SK-N-SH (cell line): ENCODE data around the gene TEN1. TPM values are rescaled to one million over a fixed set of nuclear protein-coding genes. Genes with fewer than 3 reads are reported as not detected.

Experiments
- CTCF ChIA-PET: fragments of 300-600, 350-600 bp; formaldehyde crosslinking; extraction: SDS; loops from one replicate; lab custom pipeline; 2021; lab: Yijun Ruan, JAX
- POLR2A ChIA-PET: fragments of 350-600 bp; sonication (Branson Sonifier 250); formaldehyde crosslinking; extraction: SDS; loops from one replicate; lab custom pipeline; 2020; ENCODE audit warnings: antibody characterized with exemption, inconsistent platforms; lab: Yijun Ruan, JAX
- DNase-seq: peaks from one replicate; pipeline ENCODE4 v3.0.0; 2012
- H2AFZ ChIP-seq: fragments of 200-600 bp; sonication (generic); 2 replicates; pipeline ENCODE4 v1.8.1; 2016; ENCODE audit warnings: antibody characterized with exemption, mild to moderate bottlenecking, low read depth
- H3F3A ChIP-seq: fragments of 200-600 bp; sonication (generic); replicated peaks from 2 replicates; pipeline ENCODE3; 2016; ENCODE audit warnings: antibody characterized with exemption, mild to moderate bottlenecking; ENCODE audit not compliant: insufficient read depth
- H3K27ac ChIP-seq, 2 experiments: fragments of 200-500 bp in 1 of 2; fragments of 200-600 bp in 1 of 2; sonication (Bioruptor generic) in 1 of 2; sonication (generic), shearing (Covaris generic) in 1 of 2; 2 replicates each; pipeline versions ENCODE4 v1.5.1 to v1.6.1; 2014 to 2016; ENCODE audit warnings: low read depth in 2 of 2, inconsistent platforms in 1 of 2, low read length in 1 of 2, mild to moderate bottlenecking in 1 of 2, mixed read lengths in 1 of 2
- H3K27me3 ChIP-seq: fragments of 200-600 bp; sonication (generic), shearing (Covaris generic); 2 replicates; pipeline ENCODE4 v1.6.1; 2016; ENCODE audit warnings: mixed run types; ENCODE audit not compliant: insufficient read depth
- H3K36me3 ChIP-seq, 2 experiments: fragments of 200-500 bp in 1 of 2; fragments of 200-600 bp in 1 of 2; sonication (Bioruptor generic) in 1 of 2; sonication (generic) in 1 of 2; replicated peaks in 1 of 2; 2 replicates each; pipeline versions ENCODE3 to v1.5.1; 2014 to 2016; ENCODE audit warnings: low read length in 1 of 2, mild to moderate bottlenecking in 1 of 2; ENCODE audit not compliant: insufficient read depth in 2 of 2, control insufficient read depth in 1 of 2
- H3K4me1 ChIP-seq, 2 experiments: fragments of 200-500 bp in 1 of 2; fragments of 200-600 bp in 1 of 2; sonication (Bioruptor generic) in 1 of 2; sonication (generic), shearing (Covaris generic) in 1 of 2; 2 replicates each; pipeline versions ENCODE4 v1.5.1 to v1.6.1; 2014 to 2016; ENCODE audit warnings: low read depth in 1 of 2, low read length in 1 of 2, mixed run types in 1 of 2; ENCODE audit not compliant: insufficient read depth in 2 of 2, control insufficient read depth in 1 of 2
- H3K4me2 ChIP-seq: fragments of 200-600 bp; sonication (generic), shearing (Covaris generic); 2 replicates; pipeline ENCODE4 v1.6.1; 2017; ENCODE audit warnings: mixed run types
- H3K4me3 ChIP-seq, 2 experiments: fragments of 200-500 bp in 1 of 2; fragments of 200-600 bp in 1 of 2; sonication (Bioruptor generic) in 1 of 2; sonication (generic), shearing (Covaris generic) in 1 of 2; 2 replicates each; pipeline versions ENCODE4 v1.5.1 to v1.8.1; 2014 to 2016; ENCODE audit warnings: low read depth in 2 of 2, inconsistent platforms in 1 of 2, low read length in 1 of 2, mild to moderate bottlenecking in 1 of 2, mixed read lengths in 1 of 2, moderate library complexity in 1 of 2
- H3K79me2 ChIP-seq: fragments of 200-600 bp; sonication (generic); 2 replicates; pipeline ENCODE4 v1.8.1; 2017; ENCODE audit warnings: mild to moderate bottlenecking; ENCODE audit not compliant: insufficient read depth
- H3K9ac ChIP-seq: fragments of 200-600 bp; sonication (generic); 2 replicates; pipeline ENCODE4 v1.6.1; 2017; ENCODE audit warnings: mixed run types
- H3K9me2 ChIP-seq: fragments of 200-600 bp; sonication (generic); 2 replicates; pipeline ENCODE4 v1.6.1; 2017; ENCODE audit warnings: mixed run types
- H3K9me3 ChIP-seq: fragments of 200-600 bp; sonication (generic); 2 replicates; pipeline ENCODE4 v1.6.1; 2017; ENCODE audit warnings: mixed run types, mild to moderate bottlenecking, moderate library complexity
- H4K20me1 ChIP-seq: fragments of 200-600 bp; sonication (generic); 2 replicates; pipeline ENCODE4 v1.6.1; 2017; ENCODE audit warnings: mild to moderate bottlenecking, mixed run types; ENCODE audit not compliant: insufficient read depth
- EZH2phosphoT487 ChIP-seq: fragments of 200-600 bp; sonication (generic); IDR thresholded peaks from 2 replicates; pipeline ENCODE4 v1.6.1; 2017; ENCODE audit warnings: low read depth, mixed run types, mild to moderate bottlenecking, antibody characterized with exemption, moderate library complexity, borderline replicate concordance
- FOXJ3 ChIP-seq: sonication (generic); formaldehyde crosslinking; IDR thresholded peaks from 2 replicates; pipeline ENCODE4 v1.5.1; 2020; ENCODE audit warnings: mild to moderate bottlenecking, missing genetic modification reagents
- GABPA ChIP-seq: IDR thresholded peaks from 2 replicates; pipeline ENCODE4 v1.4.0; 2012; ENCODE audit warnings: low read depth, mild to moderate bottlenecking
- GATA2 ChIP-seq: sonication (generic); formaldehyde crosslinking; IDR thresholded peaks from 2 replicates; pipeline ENCODE4 v1.5.0; 2020; ENCODE audit warnings: mild to moderate bottlenecking, missing genetic modification reagents
- NFIC ChIP-seq: IDR thresholded peaks from 2 replicates; pipeline ENCODE4 v1.4.0; 2012; ENCODE audit warnings: borderline replicate concordance
- RFX5 ChIP-seq: IDR thresholded peaks from 2 replicates; pipeline ENCODE4 v1.6.1; 2012; ENCODE audit warnings: mild to moderate bottlenecking, improper control_type of control experiment, low read length
- SMC3 ChIP-seq: IDR thresholded peaks from 2 replicates; pipeline ENCODE4 v1.6.1; 2012; ENCODE audit warnings: low read depth, low read length, improper control_type of control experiment
- WGBS: methylation state at CpG from one replicate; pipeline ENCODE4 v1.1.6; 2017; ENCODE audit warnings: low lambda C conversion rate; 5-methylcytosine and 5-hydroxymethylcytosine counted together
- polyA plus RNA-seq, 3 experiments: library from polyadenylated mRNA; depleted of rRNA; stranded (reverse); fragments of >200 nt; gene quantifications; 2 replicates each; pipeline ENCODE4 v1.2.3, GENCODE V29; 2012
- TF ChIP-seq, protein P1 (sequence below): IDR thresholded peaks from 2 replicates; pipeline ENCODE4 v1.4.0; 2012; ENCODE audit warnings: low read depth, borderline replicate concordance
- TF ChIP-seq, protein P2 (sequence below): IDR thresholded peaks from 2 replicates; pipeline ENCODE4 v1.6.1; 2012; ENCODE audit warnings: mild to moderate bottlenecking, low read depth, low read length, moderate library complexity
- TF ChIP-seq, protein P3 (sequence below): IDR thresholded peaks from 2 replicates; pipeline ENCODE4 v1.4.0; 2012; ENCODE audit warnings: low read depth, borderline replicate concordance

TEN1 gene
- polyA plus RNA-seq, 1 of the 3 experiments (the other 2 are of a cell fraction), result 33.6 TPM

DNA sequence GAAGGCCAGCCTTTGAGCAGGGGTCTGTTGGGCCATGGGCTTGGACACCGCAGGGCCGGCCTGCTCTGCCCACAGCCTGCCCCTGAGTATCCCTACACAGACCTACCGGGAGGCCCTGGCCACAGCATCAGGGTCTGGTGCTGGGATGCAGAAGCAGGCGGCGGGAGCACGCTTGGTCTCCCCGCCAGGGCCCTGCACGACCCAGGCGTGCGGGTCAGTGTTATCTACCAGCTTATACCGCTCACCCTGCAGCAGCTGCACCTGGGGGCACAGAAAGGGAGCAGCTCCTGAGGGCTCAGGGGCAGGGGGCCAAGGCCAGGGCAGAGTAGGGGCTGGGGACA is 39.3 kb downstream of the TEN1 start:
- Histone ChIP-seq H3K9ac (no peak overlapping the region), H3K9me3 (no peaks in the 10 kb centered on the region), H3K4me2 (no peak overlapping the region), H3K4me3 (no peak overlapping the region), H3K79me2 (no peaks in the 10 kb centered on the region), H3K36me3 (no peaks in the 10 kb centered on the region), H3K27me3 (no peaks in the 10 kb centered on the region), H3K4me1 (peaks cover 10 to 13% of the 10 kb centered on the region in 2 experiments; a peak in 2 of 4 replicates), H3K27ac (no peak overlapping the region), H4K20me1 (no peaks in the 10 kb centered on the region), H3K9me2 (no peaks in the 10 kb centered on the region), H2AFZ (no peak overlapping the region), H3F3A (peaks cover 9% of the 10 kb centered on the region)
- DNase-seq, result peak; percentile 61
- 87% methylated on average over 9 of the region's 11 CpGs for WGBS
- TF ChIP-seq SMC3 (no peak), RFX5 (no peak), GATA2 (CRISPR knock-in tag) (no peak), NFIC (no peak)
- TF ChIP-seq, protein P1, sequence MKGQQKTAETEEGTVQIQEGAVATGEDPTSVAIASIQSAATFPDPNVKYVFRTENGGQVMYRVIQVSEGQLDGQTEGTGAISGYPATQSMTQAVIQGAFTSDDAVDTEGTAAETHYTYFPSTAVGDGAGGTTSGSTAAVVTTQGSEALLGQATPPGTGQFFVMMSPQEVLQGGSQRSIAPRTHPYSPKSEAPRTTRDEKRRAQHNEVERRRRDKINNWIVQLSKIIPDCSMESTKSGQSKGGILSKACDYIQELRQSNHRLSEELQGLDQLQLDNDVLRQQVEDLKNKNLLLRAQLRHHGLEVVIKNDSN, result no peak
- TF ChIP-seq, protein P2, sequence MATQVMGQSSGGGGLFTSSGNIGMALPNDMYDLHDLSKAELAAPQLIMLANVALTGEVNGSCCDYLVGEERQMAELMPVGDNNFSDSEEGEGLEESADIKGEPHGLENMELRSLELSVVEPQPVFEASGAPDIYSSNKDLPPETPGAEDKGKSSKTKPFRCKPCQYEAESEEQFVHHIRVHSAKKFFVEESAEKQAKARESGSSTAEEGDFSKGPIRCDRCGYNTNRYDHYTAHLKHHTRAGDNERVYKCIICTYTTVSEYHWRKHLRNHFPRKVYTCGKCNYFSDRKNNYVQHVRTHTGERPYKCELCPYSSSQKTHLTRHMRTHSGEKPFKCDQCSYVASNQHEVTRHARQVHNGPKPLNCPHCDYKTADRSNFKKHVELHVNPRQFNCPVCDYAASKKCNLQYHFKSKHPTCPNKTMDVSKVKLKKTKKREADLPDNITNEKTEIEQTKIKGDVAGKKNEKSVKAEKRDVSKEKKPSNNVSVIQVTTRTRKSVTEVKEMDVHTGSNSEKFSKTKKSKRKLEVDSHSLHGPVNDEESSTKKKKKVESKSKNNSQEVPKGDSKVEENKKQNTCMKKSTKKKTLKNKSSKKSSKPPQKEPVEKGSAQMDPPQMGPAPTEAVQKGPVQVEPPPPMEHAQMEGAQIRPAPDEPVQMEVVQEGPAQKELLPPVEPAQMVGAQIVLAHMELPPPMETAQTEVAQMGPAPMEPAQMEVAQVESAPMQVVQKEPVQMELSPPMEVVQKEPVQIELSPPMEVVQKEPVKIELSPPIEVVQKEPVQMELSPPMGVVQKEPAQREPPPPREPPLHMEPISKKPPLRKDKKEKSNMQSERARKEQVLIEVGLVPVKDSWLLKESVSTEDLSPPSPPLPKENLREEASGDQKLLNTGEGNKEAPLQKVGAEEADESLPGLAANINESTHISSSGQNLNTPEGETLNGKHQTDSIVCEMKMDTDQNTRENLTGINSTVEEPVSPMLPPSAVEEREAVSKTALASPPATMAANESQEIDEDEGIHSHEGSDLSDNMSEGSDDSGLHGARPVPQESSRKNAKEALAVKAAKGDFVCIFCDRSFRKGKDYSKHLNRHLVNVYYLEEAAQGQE, result no peak
- ChIA-PET POLR2A (interaction anchor here (0.8 to 1.1 kb wide), 2 partner anchors 11 to 61 kb away, joined by 3 read pairs; partner anchors contain the start of gene ZACN), CTCF (interaction anchor here (0.6 to 14.6 kb wide), 15 partner anchors 8 to 281 kb away, joined by 3 to 231 read pairs (median 4); partner anchors contain the start of genes CDK3, EVPL, GALR2 and MRPL38)

DNA sequence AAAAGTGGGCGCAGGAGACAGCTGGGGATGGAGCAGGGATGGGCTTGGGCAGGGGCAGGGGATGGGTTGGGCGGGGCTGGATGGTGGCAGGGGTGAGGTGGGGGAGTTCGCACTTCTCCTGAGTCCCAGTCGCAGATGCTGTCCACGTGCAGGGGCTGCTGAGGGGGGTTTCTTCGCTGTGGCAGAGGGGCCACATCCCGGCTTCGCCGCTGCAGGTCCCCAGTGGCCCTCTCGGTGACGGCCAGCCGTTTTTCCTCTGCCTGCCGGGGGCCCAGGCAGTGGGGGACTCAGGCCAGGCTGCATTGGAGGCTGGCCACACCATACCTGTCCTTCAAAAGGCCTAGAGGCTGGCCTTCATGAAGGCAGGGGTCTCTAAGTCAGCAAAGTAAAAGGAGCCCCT is 39.8 kb downstream of the TEN1 start:
- Histone ChIP-seq H3K4me2 (no peak overlapping the region), H3K27ac (no peak overlapping the region), H3K9me2 (no peaks in the 10 kb centered on the region), H3K36me3 (no peaks in the 10 kb centered on the region), H3F3A (peaks cover 9% of the 10 kb centered on the region), H3K27me3 (no peaks in the 10 kb centered on the region), H3K4me1 (peaks cover 6 to 12% of the 10 kb centered on the region in 2 experiments; a peak in 2 of 4 replicates), H3K9ac (no peak overlapping the region), H3K9me3 (no peaks in the 10 kb centered on the region), H4K20me1 (no peaks in the 10 kb centered on the region), H3K79me2 (no peaks in the 10 kb centered on the region), H2AFZ (no peak overlapping the region), H3K4me3 (no peak overlapping the region)
- DNase-seq, result no peak
- TF ChIP-seq, protein P3, sequence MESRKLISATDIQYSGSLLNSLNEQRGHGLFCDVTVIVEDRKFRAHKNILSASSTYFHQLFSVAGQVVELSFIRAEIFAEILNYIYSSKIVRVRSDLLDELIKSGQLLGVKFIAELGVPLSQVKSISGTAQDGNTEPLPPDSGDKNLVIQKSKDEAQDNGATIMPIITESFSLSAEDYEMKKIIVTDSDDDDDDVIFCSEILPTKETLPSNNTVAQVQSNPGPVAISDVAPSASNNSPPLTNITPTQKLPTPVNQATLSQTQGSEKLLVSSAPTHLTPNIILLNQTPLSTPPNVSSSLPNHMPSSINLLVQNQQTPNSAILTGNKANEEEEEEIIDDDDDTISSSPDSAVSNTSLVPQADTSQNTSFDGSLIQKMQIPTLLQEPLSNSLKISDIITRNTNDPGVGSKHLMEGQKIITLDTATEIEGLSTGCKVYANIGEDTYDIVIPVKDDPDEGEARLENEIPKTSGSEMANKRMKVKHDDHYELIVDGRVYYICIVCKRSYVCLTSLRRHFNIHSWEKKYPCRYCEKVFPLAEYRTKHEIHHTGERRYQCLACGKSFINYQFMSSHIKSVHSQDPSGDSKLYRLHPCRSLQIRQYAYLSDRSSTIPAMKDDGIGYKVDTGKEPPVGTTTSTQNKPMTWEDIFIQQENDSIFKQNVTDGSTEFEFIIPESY, result no peak
- no peak for TF ChIP-seq FOXJ3 (CRISPR knock-in tag)
- no peak for TF ChIP-seq GABPA
- no peak for TF ChIP-seq EZH2phosphoT487
- 88% methylated on average over 13 of the region's 13 CpGs for WGBS
- ChIA-PET CTCF (interaction anchor here (0.9 to 14.6 kb wide), 7 partner anchors 10 to 163 kb away, joined by 3 to 231 read pairs (median 7); partner anchors contain the start of gene CDK3), POLR2A (interaction anchor here (0.8 to 1.1 kb wide), 2 partner anchors 60 to 114 kb away, joined by 3 read pairs; partner anchors contain the start of gene ZACN)
